HG02588 (cell line): ENCODE measurements around the gene BEND2.

Experiments used
- ATAC-seq: cut with Tn5 transposase; IDR thresholded peaks from one replicate; pipeline ENCODE4 v1.9.1; 2021; ENCODE audit warnings: mild to moderate bottlenecking, moderate library complexity; ENCODE audit not compliant: unreplicated experiment

BEND2 gene

GRCh38 chrX:18146009-18146408 is 74.7 kb downstream of the BEND2 start:
- no peak for ATAC-seq

- no peak for ATAC-seq
Measured at GRCh38 chrX:18136816-18137215, 83.9 kb downstream of the BEND2 start.

- ATAC-seq: no peak
Measured at GRCh38 chrX:18133605-18134004, 87.1 kb downstream of the BEND2 start.

- no peak for ATAC-seq
Measured at GRCh38 chrX:18129690-18130089, 91.0 kb downstream of the BEND2 start.

GRCh38 chrX:18126971-18127370 is 93.7 kb downstream of the BEND2 start:
- no peak for ATAC-seq

- no peak for ATAC-seq
Measured at GRCh38 chrX:18119856-18120255, 100.8 kb downstream of the BEND2 start.
